ENCODE results near the gene ARPC3. TPM values are rescaled to one million over a fixed set of nuclear protein-coding genes. Genes with fewer than 3 reads are reported as not detected.

The ARPC3 gene
- total RNA-seq: 228 and 241 TPM in 2 replicates

DNA sequence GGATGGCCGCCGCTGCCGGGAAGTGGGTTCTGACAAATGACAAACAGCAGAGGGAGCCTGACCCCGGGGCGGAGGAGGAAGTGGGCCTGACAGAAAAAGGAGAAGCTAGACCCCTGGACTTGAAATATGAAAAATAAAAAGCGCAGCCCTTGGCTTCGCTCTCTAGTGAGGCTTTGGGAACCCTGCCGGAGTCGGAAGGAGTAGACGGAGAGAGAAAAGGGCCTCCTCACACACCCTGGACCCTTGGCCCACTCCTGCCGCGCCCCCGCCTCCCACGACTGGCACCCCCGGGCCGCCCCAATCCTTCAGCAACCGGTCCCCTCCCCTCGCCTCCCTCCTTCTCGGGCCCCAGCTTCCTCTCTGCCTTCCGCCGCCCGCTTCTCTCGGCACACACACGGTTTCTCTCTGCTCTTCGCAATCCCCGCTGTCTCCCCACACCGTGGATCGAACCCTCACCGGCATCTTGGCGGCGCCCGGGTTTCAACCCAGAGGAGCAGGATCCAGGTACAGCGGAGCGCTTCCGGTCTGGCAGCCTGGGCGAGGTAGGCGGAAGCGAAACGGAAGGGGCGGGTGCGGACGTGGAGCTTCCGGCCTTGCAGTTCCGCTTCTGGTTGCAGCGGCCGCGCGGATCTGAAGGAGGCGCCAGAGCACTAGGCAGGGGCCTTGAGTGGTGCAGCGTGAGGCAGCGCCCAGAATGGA lies at the start of gene ARPC3:
ARPC3 (minus strand) TSS at position 539 of the 699 bp plus-strand sequence; CDS start at position 462, 77 bp downstream.

DNA sequence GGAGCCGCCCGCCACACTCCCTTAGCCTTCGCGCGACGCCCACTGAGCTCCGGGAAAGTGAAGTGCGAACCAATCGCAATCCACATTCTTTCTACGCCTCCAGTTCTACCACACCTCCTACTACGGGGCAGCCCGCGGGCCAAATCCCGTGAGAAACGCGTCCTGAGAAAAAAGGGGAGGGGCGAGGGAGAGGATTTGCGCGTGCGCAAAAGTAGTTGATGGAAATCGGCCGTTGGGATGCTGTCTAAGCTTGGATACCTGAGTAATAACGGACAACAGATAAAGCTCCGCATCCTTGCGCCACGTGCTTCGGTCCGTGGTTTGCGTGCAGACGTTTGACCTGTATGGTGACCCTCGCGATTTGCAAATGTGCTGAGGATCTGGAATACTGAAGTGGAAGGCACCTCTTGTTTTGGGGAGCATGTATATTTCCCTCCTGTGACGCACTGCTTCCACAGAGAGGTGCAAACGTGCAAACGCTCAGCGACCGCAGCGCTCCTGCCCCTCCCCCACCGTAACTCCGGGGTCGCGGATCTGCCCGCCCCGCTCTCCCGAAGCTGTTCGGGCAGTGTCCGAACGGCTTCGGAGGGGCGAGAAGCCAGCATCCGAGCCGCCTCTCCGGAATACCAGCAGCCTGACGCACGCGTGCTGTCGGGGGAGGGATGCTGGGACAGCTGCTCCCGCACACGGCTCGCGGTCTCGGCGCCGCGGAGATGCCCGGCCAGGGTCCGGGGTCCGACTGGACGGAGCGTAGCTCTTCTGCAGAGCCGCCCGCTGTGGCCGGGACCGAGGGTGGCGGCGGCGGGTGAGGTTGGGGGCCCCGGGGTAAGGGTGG lies 18.3 kb upstream of the ARPC3 start, which contains the start of the genes FAM216A and GPN3:
FAM216A (plus strand) TSS at position 632 of the 835 bp plus-strand sequence; CDS start at position 663, 31 bp downstream.
GPN3 (minus strand) TSS at position 44 of the 835 bp plus-strand sequence. CDS start 54 bp downstream, outside the sequence.

DNA sequence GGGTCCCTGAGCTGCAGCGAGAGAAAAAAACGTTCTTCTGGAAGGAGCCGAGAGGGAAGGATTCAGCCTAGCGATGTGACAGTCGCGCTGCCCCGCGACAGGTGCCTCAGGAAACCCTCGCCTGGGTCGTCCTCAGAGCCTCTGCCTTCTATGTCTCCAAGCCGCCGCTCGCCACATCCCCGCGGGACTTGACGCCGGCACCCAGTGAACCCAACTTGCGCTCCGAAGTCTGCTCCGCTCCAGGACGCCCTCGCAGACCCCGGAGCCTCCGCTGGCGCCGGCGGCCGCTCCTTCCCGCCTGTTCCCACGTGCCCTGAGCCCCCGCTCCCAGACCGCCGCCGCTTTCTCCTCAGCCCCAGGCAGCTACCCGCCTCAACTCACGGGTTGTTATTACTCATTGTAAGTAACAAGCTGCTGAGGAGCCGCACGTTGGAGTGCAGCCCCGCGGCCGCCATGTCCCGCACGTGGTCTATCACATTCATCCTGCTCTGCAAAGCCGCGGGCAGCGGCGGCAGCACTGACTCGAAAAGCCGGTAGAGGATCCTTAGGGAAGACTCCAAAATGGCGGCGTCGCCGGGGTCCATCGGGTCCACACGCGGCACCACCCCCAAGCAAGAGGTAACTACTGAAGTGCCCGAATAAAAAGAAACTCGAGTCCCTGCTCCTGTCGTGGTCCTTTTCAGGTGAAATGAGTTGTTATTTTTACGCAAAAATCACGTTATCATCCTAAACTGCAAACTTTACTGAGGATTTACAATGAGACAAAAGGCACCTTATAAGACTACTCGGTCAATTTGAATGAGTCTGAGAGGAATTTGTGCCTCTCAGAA lies 46.8 kb downstream of the ARPC3 start, which contains the start of gene ANAPC7:
ANAPC7 (minus strand) TSS at position 563 of the 830 bp plus-strand sequence; CDS start at position 482, 81 bp downstream.

Other genes starting within 250 kb of the ARPC3 start
- 99.8 and 148 TPM in 2 replicates for gene ATP2A2, start 169.1 kb downstream of the ARPC3 start, total RNA-seq
- gene ANAPC7, start 46.6 kb downstream of the ARPC3 start, total RNA-seq: 52.0 and 56.6 TPM in 2 replicates
- gene GPN3, start 17.9 kb upstream of the ARPC3 start, total RNA-seq: 16.2 and 19.9 TPM in 2 replicates
- gene FAM216A, start 18.5 kb upstream of the ARPC3 start, total RNA-seq: 10.3 and 13.7 TPM in 2 replicates
- 64.0 and 71.7 TPM in 2 replicates for gene VPS29, start 51.8 kb upstream of the ARPC3 start, total RNA-seq
- gene RAD9B, start 52.0 kb upstream of the ARPC3 start, total RNA-seq: 0.38 and 0.45 TPM in 2 replicates
- 9.2 and 12.3 TPM in 2 replicates for gene PPTC7, start 133.0 kb upstream of the ARPC3 start, total RNA-seq
- gene TCTN1, start 163.8 kb upstream of the ARPC3 start, total RNA-seq: 8.0 and 13.0 TPM in 2 replicates
- gene HVCN1, start 238.8 kb upstream of the ARPC3 start, total RNA-seq: 3.3 and 6.0 TPM in 2 replicates